Endothelial cell (in vitro differentiated cells): Measurements from ENCODE around the gene PIGM. TPM values are rescaled to one million over a fixed set of nuclear protein-coding genes. Genes with fewer than 3 reads are reported as not detected.

Source experiments
- DNase-seq: peaks from one replicate; pipeline ENCODE4 v3.0.0; 2021; ENCODE audit warnings: low spot score
- H3K27ac Mint-ChIP-seq: one replicate; pipeline ENCODE4 v1.8.0; 2021; ENCODE audit warnings: mixed read lengths, inconsistent platforms; ENCODE audit not compliant: unreplicated experiment
- H3K27me3 Mint-ChIP-seq: one replicate; pipeline ENCODE4 v1.8.0; 2021; ENCODE audit warnings: mild to moderate bottlenecking, moderate library complexity, mixed read lengths, inconsistent platforms; ENCODE audit not compliant: unreplicated experiment
- H3K36me3 Mint-ChIP-seq: one replicate; pipeline ENCODE4 v1.8.0; 2021; ENCODE audit warnings: mild to moderate bottlenecking, low read depth, mixed read lengths, inconsistent platforms; ENCODE audit not compliant: unreplicated experiment
- H3K4me1 Mint-ChIP-seq: one replicate; pipeline ENCODE4 v1.8.0; 2021; ENCODE audit warnings: mild to moderate bottlenecking, mixed read lengths, inconsistent platforms; ENCODE audit not compliant: unreplicated experiment
- H3K4me3 Mint-ChIP-seq: one replicate; pipeline ENCODE4 v1.8.0; 2021; ENCODE audit warnings: mild to moderate bottlenecking, mixed read lengths, inconsistent platforms; ENCODE audit not compliant: unreplicated experiment
- H3K9me3 Mint-ChIP-seq: one replicate; pipeline ENCODE4 v1.8.0; 2021; ENCODE audit warnings: mixed read lengths, inconsistent platforms; ENCODE audit not compliant: unreplicated experiment
- total RNA-seq: library from RNA; stranded (reverse); fragmentation: NEBNext Ultra II Directional; extraction: Animal tissue kit (Norgen Biotek cat#: 25700); gene quantifications from one replicate; pipeline ENCODE4 v1.2.1, GENCODE V29; 2021; ENCODE audit not compliant: unreplicated experiment
- TF ChIP-seq, protein P1 (sequence below): fragments of 200-600 bp; sonication (generic); IDR thresholded peaks from one replicate; pipeline ENCODE4 v1.5.0; 2021; ENCODE audit warnings: antibody characterized with exemption; ENCODE audit not compliant: unreplicated experiment

The PIGM gene
- total RNA-seq, 1 donor from 2014 or later, result 6.0 TPM

DNA sequence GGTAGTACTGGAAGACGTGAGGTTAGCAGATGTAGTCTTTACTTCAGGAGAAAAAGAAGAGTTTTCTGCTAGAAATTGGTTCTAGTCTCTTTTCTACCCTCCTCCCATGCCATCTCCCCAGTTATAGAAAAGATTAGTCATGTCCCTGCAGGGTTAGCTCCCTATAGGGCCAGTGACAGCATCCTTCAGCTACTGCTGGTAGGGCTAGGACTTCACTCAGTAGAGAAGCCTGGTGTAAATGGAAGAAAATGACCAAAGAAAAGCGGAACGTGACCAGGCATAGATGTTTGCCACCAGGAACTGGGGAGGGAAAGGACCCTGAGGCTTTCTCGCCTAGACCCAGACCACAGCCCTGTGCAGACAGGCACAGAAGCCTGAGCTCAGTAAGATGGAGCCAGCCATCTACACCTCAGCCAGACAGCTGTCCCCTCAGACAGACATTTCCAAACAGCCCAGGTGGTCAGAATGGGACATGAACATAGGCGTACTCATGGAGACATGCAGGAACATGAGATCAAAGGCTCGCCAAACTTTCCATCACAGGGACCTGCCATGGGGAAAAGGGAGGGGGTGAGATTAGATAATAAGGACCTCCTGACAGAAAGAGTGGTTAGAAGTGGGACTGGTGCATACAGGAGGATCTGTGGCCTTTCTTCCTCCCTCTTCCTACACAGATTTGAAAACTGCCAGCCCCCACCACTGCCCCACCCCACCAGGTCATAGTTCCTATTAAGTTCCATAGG is 54.3 kb downstream of the PIGM start:
- H3K4me1 Mint-ChIP-seq, result no peaks in the 10 kb centered on the region
- no peaks in the 10 kb centered on the region for H3K9me3 Mint-ChIP-seq
- no peak overlapping the region for H3K27ac Mint-ChIP-seq
- no peak overlapping the region for H3K4me3 Mint-ChIP-seq
- peaks cover 5% of the 10 kb centered on the region for H3K36me3 Mint-ChIP-seq
- peaks cover 8% of the 10 kb centered on the region for H3K27me3 Mint-ChIP-seq
- TF ChIP-seq, protein P1, sequence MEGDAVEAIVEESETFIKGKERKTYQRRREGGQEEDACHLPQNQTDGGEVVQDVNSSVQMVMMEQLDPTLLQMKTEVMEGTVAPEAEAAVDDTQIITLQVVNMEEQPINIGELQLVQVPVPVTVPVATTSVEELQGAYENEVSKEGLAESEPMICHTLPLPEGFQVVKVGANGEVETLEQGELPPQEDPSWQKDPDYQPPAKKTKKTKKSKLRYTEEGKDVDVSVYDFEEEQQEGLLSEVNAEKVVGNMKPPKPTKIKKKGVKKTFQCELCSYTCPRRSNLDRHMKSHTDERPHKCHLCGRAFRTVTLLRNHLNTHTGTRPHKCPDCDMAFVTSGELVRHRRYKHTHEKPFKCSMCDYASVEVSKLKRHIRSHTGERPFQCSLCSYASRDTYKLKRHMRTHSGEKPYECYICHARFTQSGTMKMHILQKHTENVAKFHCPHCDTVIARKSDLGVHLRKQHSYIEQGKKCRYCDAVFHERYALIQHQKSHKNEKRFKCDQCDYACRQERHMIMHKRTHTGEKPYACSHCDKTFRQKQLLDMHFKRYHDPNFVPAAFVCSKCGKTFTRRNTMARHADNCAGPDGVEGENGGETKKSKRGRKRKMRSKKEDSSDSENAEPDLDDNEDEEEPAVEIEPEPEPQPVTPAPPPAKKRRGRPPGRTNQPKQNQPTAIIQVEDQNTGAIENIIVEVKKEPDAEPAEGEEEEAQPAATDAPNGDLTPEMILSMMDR, result no peak
- DNase-seq, result no peak

Other genes starting within 250 kb of the PIGM start
- gene FCRL6, start 229.6 kb downstream of the PIGM start, total RNA-seq, result not detected
- gene SLAMF8, start 205.1 kb downstream of the PIGM start, total RNA-seq, result not detected
- gene VSIG8, start 169.3 kb downstream of the PIGM start, total RNA-seq, result not detected
- gene CFAP45, start 131.8 kb downstream of the PIGM start, total RNA-seq, result 1.0 TPM
- gene TAGLN2, start 106.5 kb downstream of the PIGM start, total RNA-seq, result 95.2 TPM
- gene IGSF9, start 86.4 kb downstream of the PIGM start, total RNA-seq, result 2.2 TPM
- gene SLAMF9, start 77.8 kb downstream of the PIGM start, total RNA-seq, result not detected
- gene KCNJ10, start 38.2 kb upstream of the PIGM start, total RNA-seq, result not detected
- gene KCNJ9, start 49.5 kb upstream of the PIGM start, total RNA-seq, result 0.05 TPM
- 17.2 TPM for gene IGSF8, start 66.6 kb upstream of the PIGM start, total RNA-seq
- gene ATP1A2, start 83.8 kb upstream of the PIGM start, total RNA-seq, result 0.49 TPM
- gene ATP1A4, start 119.6 kb upstream of the PIGM start, total RNA-seq, result not detected
- not detected for gene CASQ1, start 158.6 kb upstream of the PIGM start, total RNA-seq
- 593 TPM for gene PEA15, start 173.4 kb upstream of the PIGM start, total RNA-seq
- gene DCAF8, start 230.6 kb upstream of the PIGM start, total RNA-seq, result 134 TPM